SU-DHL-6 (cell line): ENCODE measurements around the gene KNDC1.

Experiments
- H2AFZ ChIP-seq: fragments of 200-600 bp; sonication (generic); 2 replicates; pipeline ENCODE4 v1.6.1; 2014; ENCODE audit warnings: low read depth, mild to moderate bottlenecking, moderate library complexity, mixed read lengths, antibody characterized with exemption, low read length; ENCODE audit not compliant: severe bottlenecking
- H3F3A ChIP-seq: fragments of 200-600 bp; shearing (Covaris generic); 2 replicates; pipeline ENCODE4 v1.6.0; 2016; ENCODE audit warnings: antibody characterized with exemption, mild to moderate bottlenecking; ENCODE audit not compliant: insufficient read depth
- H3K27ac ChIP-seq: fragments of 200-600 bp; sonication (generic); 2 replicates; pipeline ENCODE4 v1.5.1; 2016; ENCODE audit warnings: low read depth, mild to moderate bottlenecking, low read length, moderate library complexity, mixed read lengths
- H3K27me3 ChIP-seq: fragments of 200-600 bp; sonication (generic), shearing (Covaris generic); 2 replicates; pipeline ENCODE4 v1.6.0; 2014; ENCODE audit warnings: mild to moderate bottlenecking, low read length
- H3K36me3 ChIP-seq: fragments of 200-600 bp; sonication (generic); 2 replicates; pipeline ENCODE4 v1.6.1; 2014; ENCODE audit warnings: mild to moderate bottlenecking, low read length, mixed read lengths
- H3K4me2 ChIP-seq: fragments of 300-600, 200-600 bp; shearing (Covaris generic), sonication (generic); 2 replicates; pipeline ENCODE4 v1.6.0; 2014; ENCODE audit warnings: low read length, low read depth, mild to moderate bottlenecking; ENCODE audit not compliant: poor library complexity, severe bottlenecking
- H3K4me3 ChIP-seq: fragments of 200-600 bp; sonication (generic); 2 replicates; pipeline ENCODE4 v1.5.1; 2014; ENCODE audit warnings: antibody characterized with exemption, low read length, mild to moderate bottlenecking, mixed read lengths; ENCODE audit not compliant: insufficient read depth, poor library complexity, severe bottlenecking
- H3K79me2 ChIP-seq: fragments of 200-600 bp; sonication (generic); 2 replicates; pipeline ENCODE4 v1.6.1; 2014; ENCODE audit warnings: mild to moderate bottlenecking, low read length, moderate library complexity; ENCODE audit not compliant: insufficient read depth
- H3K9ac ChIP-seq: fragments of 200-600 bp; sonication (generic); 2 replicates; pipeline ENCODE4 v1.7.0; 2014; ENCODE audit warnings: mild to moderate bottlenecking, low read length
- H3K9me2 ChIP-seq: fragments of 200-600 bp; sonication (generic); replicated peaks from 2 replicates; pipeline ENCODE4 v1.6.1; 2014; ENCODE audit warnings: low read length; ENCODE audit not compliant: insufficient read depth
- H3K9me3 ChIP-seq: fragments of 200-600 bp; sonication (generic); 2 replicates; pipeline ENCODE4 v1.6.1; 2014; ENCODE audit warnings: low read length, mixed read lengths; ENCODE audit not compliant: insufficient read depth
- H4K20me1 ChIP-seq: fragments of 200-600 bp; sonication (generic); 2 replicates; pipeline ENCODE4 v1.6.1; 2014; ENCODE audit warnings: low read depth, mild to moderate bottlenecking, antibody characterized with exemption, low read length, moderate library complexity, mixed read lengths
- CTCF ChIP-seq: fragments of 200-600 bp; sonication (generic); IDR thresholded peaks from one replicate; pipeline ENCODE4 v1.5.1; 2017; ENCODE audit warnings: antibody characterized with exemption, mild to moderate bottlenecking, low read length, moderate library complexity; ENCODE audit not compliant: insufficient read depth, poor library complexity, severe bottlenecking
- EZH2phosphoT487 ChIP-seq: fragments of 200-600 bp; sonication (generic), shearing (Covaris generic); conservative IDR thresholded peaks from 2 replicates; pipeline ENCODE4 v1.6.1; 2018; ENCODE audit warnings: mild to moderate bottlenecking, antibody characterized with exemption, low read length, moderate library complexity, mixed read lengths

The KNDC1 gene

GRCh38 chr10:133242611-133243356 is 82.8 kb downstream of the KNDC1 start:
- TF ChIP-seq CTCF: no peak
- TF ChIP-seq EZH2phosphoT487: no peak
- H3K4me2 ChIP-seq: no peak overlapping the region
- no peaks in the 10 kb centered on the region for H4K20me1 ChIP-seq
- H3K9ac ChIP-seq: no peak overlapping the region
- no peaks in the 10 kb centered on the region for H3K9me2 ChIP-seq
- H3K36me3 ChIP-seq: no peaks in the 10 kb centered on the region
- no peaks in the 10 kb centered on the region for H3K79me2 ChIP-seq
- no peak overlapping the region for H3K27ac ChIP-seq
- no peaks in the 10 kb centered on the region for H3F3A ChIP-seq
- no peaks in the 10 kb centered on the region for H3K27me3 ChIP-seq
- no peaks in the 10 kb centered on the region for H3K9me3 ChIP-seq
- H3K4me3 ChIP-seq: no peak overlapping the region
- no peak overlapping the region for H2AFZ ChIP-seq

- Histone ChIP-seq H3F3A (no peaks in the 10 kb centered on the region), H3K4me3 (no peak overlapping the region), H4K20me1 (no peaks in the 10 kb centered on the region), H3K36me3 (no peaks in the 10 kb centered on the region), H3K79me2 (no peaks in the 10 kb centered on the region), H3K27ac (no peak overlapping the region), H3K9me3 (no peaks in the 10 kb centered on the region), H3K9me2 (no peaks in the 10 kb centered on the region), H3K27me3 (no peaks in the 10 kb centered on the region), H2AFZ (no peak overlapping the region), H3K4me2 (no peak overlapping the region), H3K9ac (no peak overlapping the region)
- no peak for TF ChIP-seq CTCF
- no peak for TF ChIP-seq EZH2phosphoT487
These were observed 83.6 kb downstream of the KNDC1 start for GRCh38 chr10:133243593-133243992.

- no peaks in the 10 kb centered on the region for H3F3A ChIP-seq
- no peaks in the 10 kb centered on the region for H3K27me3 ChIP-seq
- TF ChIP-seq EZH2phosphoT487 (no peak), CTCF (no peak)
- no peaks in the 10 kb centered on the region for H4K20me1 ChIP-seq
- no peak overlapping the region for H2AFZ ChIP-seq
- no peaks in the 10 kb centered on the region for H3K79me2 ChIP-seq
- no peaks in the 10 kb centered on the region for H3K9me2 ChIP-seq
- no peak overlapping the region for H3K27ac ChIP-seq
- no peak overlapping the region for H3K4me2 ChIP-seq
- no peak overlapping the region for H3K9ac ChIP-seq
- no peak overlapping the region for H3K4me3 ChIP-seq
- H3K9me3 ChIP-seq: no peaks in the 10 kb centered on the region
- H3K36me3 ChIP-seq: no peaks in the 10 kb centered on the region
These were observed 85.6 kb downstream of the KNDC1 start for GRCh38 chr10:133245439-133246235.
